HG03565 (cell line): ENCODE measurements around the gene ISM1.
"Not testable (repeated sequence)": the region's sequence is repeated elsewhere in the genome, so short reads cannot be mapped to it uniquely, and the experiment has no call there.

Source experiments
- ATAC-seq: cut with Tn5 transposase; IDR thresholded peaks from one replicate; pipeline ENCODE4 v1.9.1; 2021; ENCODE audit warnings: mild to moderate bottlenecking, moderate library complexity; ENCODE audit not compliant: unreplicated experiment

ISM1 gene

DNA sequence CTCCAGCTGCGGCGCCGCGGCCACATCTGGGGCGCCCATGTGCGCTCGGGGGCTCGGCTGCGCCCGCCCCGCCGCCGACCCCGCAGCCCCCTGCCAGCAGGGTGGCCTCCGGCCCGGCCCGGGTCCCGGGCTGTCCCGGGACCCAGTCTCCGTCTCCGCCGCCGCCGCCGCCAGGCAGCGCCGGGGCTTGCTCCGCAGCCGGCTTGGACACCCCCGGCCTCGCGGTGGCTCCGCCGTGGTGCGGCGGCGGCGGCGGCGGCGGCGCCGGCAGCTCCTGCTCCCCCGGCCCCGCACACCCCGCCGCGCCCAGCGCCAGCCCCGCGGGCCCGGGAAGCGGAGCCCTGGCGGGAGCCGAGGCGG is 219 bp downstream of the ISM1 start:
- ATAC-seq = peak; percentile 32

DNA sequence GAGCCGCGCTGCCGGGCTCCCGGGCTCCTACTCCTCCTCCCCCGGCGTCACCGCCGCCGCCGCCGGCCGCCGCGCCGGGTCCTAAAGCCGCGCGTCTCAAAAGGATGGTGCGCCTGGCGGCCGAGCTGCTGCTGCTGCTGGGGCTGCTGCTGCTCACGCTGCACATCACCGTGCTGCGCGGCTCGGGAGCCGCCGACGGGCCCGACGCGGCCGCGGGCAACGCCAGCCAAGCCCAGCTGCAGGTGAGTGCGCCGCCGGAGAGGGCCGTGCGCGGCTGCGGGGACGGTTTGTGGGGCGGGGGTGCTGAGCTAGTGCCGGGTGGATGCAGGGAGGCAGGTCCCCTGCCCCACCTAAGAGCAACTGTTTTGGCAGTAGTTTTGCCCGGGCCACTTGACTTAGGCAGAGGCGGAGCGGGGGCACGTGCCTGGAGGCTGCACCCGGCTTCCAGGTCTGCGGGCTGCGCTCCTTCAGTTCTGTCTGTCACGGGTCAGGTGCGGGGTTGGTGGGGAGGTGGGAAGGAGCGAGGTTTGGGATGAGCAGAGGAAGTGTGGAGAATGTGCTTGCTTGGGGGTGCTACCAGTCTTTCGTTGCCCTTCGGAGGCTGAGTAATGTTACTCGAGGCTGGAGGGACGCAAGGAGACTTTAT is 722 bp downstream of the ISM1 start:
- ATAC-seq = peak; percentile 93

DNA sequence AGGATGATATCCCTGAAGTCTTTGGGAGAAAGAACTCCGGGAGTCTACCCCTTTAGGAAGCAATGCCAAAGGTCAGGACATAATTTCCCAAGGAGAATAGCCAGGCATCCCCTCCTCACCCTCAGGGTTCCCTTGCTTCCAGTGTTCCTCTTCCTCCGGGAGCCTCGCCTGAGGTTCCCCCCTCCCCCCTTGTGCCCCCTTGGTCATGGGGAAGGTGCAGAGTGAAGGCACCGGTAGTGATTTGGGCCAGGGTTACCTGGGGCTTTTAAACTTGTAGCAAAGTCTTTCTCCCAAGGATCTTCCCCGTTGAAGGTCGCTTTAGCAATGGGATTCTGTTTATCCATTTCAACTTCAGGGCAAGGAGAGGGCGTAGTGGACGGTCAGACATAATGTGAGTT is 1.2 kb downstream of the ISM1 start:
- no peak for ATAC-seq

- ATAC-seq = no peak
Measured at GRCh38 chr20:13223736-13224520, 2.9 kb downstream of the ISM1 start.

GRCh38 chr20:13226367-13226766 is 5.3 kb downstream of the ISM1 start:
- ATAC-seq = no peak

DNA sequence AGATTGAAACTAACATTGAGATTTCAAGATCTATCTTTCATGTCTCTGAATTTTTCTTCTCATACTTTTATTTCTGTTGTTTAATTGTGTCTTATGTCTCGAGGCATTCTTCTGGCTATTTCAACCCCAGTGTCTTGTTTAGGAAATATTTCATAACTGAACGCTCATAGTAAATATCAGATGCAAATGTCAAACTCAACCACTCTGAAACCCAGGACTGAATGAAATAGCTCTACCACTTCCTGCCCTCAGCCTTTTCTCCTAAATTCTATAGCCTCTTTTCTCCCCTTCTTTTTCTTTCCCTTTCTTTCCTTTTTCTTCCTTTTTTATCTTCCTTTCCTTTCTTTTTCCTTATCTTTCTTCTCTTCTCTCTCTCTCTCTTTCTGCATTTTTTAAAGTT is 7.7 kb downstream of the ISM1 start:
- ATAC-seq = no peak

- peak; percentile 64 for ATAC-seq
Measured at GRCh38 chr20:13229538-13229937, 8.5 kb downstream of the ISM1 start.

DNA sequence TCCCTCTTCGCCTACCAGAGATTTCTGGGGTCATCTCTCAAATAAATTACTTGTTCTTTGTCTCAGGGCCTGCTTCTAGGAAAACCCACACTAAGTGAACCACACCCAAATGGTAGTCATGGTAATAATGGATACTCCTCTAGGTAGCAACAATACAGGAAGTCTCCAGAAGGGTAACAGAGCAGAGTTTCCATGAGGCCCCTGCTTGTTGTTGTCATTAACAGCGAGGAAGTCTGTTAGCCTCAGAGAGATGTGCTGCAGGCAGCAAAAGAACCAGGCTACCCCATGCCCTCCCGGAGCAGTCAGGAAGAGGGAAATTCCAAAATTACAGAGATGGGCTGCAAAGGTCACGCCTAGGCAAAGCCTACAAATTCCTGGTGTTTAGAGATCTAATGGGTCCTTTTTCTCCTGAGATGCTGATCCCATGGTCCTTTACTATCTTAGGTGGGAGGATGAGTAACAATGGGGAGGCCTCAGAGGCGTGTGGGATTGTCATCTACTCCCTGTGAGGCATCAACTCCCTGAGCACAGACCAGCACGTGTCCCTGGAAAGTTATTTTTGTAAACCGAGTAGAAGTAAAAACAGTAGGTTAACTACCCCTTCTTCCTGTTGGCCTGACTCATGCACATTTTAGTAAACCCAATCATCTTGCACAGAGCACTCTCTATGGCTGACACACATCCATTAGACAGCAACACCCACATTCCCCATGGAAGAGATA is 10.1 kb downstream of the ISM1 start:
- no peak for ATAC-seq

DNA sequence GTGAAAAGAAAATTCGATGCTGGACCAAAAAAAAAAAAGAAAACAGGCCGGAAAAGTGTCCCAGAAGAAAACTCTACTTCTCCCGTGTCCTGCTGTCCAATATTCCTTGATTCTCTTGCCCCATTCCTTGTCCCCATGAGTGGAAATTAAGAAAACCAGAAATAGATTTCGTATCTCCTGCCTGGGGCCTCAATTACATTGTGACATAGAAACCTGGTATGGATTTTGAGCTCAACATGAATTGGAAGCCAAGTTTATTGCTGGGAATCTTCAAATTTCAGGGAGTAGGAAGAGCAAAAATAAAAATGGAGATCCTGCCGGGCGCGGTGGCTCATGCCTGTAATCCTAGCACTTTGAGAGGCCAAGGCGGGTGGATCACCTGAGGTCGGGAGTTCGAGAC is 11.9 kb downstream of the ISM1 start:
- no peak for ATAC-seq

GRCh38 chr20:13234961-13235360 is 13.9 kb downstream of the ISM1 start:
- ATAC-seq = no peak

- not testable (repeated sequence) for ATAC-seq
Measured at GRCh38 chr20:13236360-13236759, 15.3 kb downstream of the ISM1 start.

DNA sequence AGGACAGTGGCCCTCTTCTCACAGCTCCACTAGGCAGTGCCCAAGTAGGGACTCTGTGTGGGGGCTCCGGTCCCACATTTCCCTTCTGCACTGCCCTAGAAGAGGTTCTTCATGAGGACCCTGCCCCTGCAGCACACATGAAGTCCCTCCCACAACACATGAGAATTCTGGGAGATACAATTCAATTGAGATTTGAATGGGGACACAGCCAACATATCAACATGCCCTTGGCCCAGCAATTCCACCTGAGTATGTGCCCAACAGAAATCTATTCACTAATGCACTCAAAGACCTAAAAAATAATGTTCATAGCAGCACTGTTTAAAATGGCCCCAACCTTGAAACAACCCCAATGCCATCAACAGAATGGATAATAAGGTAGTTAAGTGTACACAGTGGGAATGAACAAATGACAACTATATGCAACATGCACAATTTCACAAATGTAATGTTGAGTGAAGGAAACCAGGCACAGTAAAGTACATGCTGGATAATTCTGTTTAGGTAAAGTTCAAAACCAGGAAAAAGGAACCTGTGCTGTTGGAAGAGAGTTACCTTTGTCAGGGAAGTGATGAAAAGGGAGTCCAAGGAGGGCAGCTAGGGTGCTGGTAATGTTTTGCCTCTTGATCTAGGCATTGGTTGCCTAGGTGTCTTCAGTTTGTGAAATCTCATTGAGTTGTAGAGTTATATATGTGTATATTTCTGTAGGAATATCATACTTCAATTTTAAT is 16.1 kb downstream of the ISM1 start:
- ATAC-seq = no peak

DNA sequence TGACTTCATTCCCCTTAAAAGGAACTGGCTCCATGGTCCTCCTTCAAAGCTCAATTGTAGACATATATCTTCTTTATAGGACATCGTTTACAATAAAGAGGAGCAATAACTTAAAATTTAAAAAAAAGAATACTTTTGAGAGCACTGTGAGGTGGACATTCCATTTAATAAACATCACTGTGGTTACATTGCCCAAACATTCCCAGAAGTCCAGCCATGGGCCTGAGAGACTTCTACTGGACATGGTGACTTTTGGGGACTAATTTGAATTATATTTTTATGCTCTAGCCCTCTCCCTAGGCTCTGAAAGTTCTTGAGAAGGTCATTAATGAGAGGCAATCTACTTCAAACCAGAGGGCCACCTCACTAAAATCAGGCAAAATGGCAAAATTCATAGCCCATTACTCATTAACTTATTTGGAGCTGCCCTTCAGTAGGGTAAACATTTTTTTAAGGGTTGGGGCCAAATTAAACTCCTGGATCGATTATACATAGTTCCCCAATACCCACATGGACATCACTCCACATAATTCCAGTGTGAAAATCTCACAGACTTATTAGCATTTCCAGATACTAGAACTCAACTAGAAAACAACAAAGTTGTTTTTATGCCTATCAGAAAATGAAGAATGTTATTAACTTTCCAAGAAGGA is 17.1 kb downstream of the ISM1 start:
- no peak for ATAC-seq

GRCh38 chr20:13243826-13244376 is 22.8 kb downstream of the ISM1 start:
- no peak for ATAC-seq

GRCh38 chr20:13245250-13245723 is 24.2 kb downstream of the ISM1 start:
- no peak for ATAC-seq

GRCh38 chr20:13249118-13249797 is 28.2 kb downstream of the ISM1 start:
- no peak for ATAC-seq

GRCh38 chr20:13249798-13250170 is 28.7 kb downstream of the ISM1 start:
- no peak for ATAC-seq

DNA sequence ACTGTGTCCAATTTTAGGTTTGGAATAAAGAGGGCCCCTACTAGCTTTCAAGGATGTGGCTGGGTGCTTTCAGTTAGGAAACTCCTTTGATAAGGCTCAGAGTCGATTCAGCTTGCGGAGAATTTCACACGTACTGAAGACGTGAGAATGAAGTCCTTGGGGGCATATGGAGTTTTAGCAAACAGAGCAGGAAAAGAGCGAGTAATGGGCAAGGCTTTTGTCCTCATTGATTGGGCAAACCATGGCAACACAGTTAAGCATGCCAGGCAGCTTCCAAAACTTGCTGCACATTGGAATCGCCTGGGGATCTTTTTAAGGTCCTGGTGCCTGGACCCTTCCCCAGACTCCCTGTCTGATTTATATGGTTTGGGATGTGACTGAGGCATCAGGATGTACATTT is 29.2 kb downstream of the ISM1 start:
- no peak for ATAC-seq

DNA sequence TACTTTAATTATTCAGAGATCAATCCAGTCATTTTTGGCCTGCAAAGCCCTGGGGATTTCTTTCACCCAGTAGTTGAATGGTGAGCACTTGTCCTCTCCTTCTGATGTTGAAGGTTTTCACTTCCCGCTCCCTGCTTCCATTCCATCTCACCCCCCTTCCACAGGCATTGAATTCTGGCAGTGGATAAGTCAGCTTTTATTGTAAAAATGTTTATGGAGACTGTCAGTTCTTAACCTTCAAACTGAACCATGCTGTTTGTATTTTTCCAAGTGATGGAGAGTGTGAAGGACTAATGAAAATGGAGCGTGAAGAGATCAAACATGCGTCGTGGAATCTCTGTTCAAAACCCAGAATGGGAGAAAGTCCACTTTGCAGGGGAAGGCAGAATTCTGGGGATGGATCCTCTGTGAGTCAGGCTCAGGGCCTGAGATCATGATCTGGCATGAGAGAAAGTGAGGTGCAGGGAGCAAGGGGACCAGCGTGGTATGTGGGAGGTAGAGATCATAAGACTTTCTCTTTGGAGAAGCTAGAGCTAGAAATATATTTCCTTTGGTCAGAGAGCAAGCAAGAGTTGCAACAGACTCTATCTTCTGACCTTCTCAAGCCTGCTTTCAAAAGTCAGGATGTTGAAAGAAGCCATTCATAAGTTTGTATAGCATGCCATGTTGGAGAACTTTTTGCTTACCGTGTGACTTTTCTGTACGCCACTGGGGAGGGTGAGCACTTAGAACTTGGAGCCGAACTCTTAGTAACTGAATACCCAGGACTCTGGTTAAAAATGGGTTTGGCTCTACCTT is 30.2 kb downstream of the ISM1 start:
- no peak for ATAC-seq
